H9 (cell line): ENCODE data around the gene PANX2. TPM values are rescaled to one million over a fixed set of nuclear protein-coding genes. Genes with fewer than 3 reads are reported as not detected.

ENCODE experiments used
- DNase-seq: peaks from one replicate; pipeline ENCODE4 v3.0.0-alpha.2; 2017
- H2AFZ ChIP-seq: one replicate; pipeline ENCODE4 v1.6.1; 2013; ENCODE audit warnings: mild to moderate bottlenecking, low read length, control low read depth, moderate library complexity
- H2AK5ac ChIP-seq: 2 replicates; pipeline ENCODE4 v1.6.1; 2013; ENCODE audit warnings: low read length, control low read depth, mixed read lengths; ENCODE audit not compliant: insufficient read length
- H2BK120ac ChIP-seq: one replicate; pipeline ENCODE4 v1.6.1; 2013; ENCODE audit warnings: low read depth, mild to moderate bottlenecking, low read length, control low read depth, inconsistent platforms; ENCODE audit not compliant: poor library complexity, severe bottlenecking
- H2BK12ac ChIP-seq: 2 replicates; pipeline ENCODE4 v1.6.1; 2013; ENCODE audit warnings: low read length, control low read depth, mixed read lengths, low read depth; ENCODE audit not compliant: insufficient read length
- H2BK15ac ChIP-seq: 2 replicates; pipeline ENCODE4 v1.6.1; 2013; ENCODE audit warnings: low read depth, low read length, control low read depth
- H2BK20ac ChIP-seq: one replicate; pipeline ENCODE4 v1.6.1; 2013; ENCODE audit warnings: low read depth, mild to moderate bottlenecking, low read length, control low read depth, inconsistent platforms; ENCODE audit not compliant: poor library complexity, severe bottlenecking
- H2BK5ac ChIP-seq: 2 replicates; pipeline ENCODE4 v1.6.1; 2013; ENCODE audit warnings: low read length, control low read depth, mixed read lengths; ENCODE audit not compliant: insufficient read length
- H3K14ac ChIP-seq: 2 replicates; pipeline ENCODE4 v1.6.1; 2013; ENCODE audit warnings: low read length, control low read depth; ENCODE audit not compliant: insufficient read depth
- H3K18ac ChIP-seq: 2 replicates; pipeline ENCODE4 v1.6.1; 2013; ENCODE audit warnings: low read depth, mild to moderate bottlenecking, mixed read lengths, low read length, control low read depth; ENCODE audit not compliant: insufficient read length
- H3K23ac ChIP-seq: 2 replicates; pipeline ENCODE4 v1.6.1; 2013; ENCODE audit warnings: low read length, control low read depth, mixed read lengths, low read depth; ENCODE audit not compliant: insufficient read length
- H3K23me2 ChIP-seq: 2 replicates; pipeline ENCODE4 v1.6.1; 2013; ENCODE audit warnings: low read depth, mild to moderate bottlenecking, mixed read lengths, low read length, control low read depth; ENCODE audit not compliant: insufficient read length, poor library complexity, severe bottlenecking
- H3K27ac ChIP-seq: 2 replicates; pipeline ENCODE4 v1.5.1; 2013; ENCODE audit warnings: low read length, control low read depth, mixed read lengths, low read depth; ENCODE audit not compliant: insufficient read length
- H3K27me3 ChIP-seq: 2 replicates; pipeline ENCODE4 v1.6.1; 2013; ENCODE audit warnings: low read length, control low read depth, inconsistent platforms; ENCODE audit not compliant: insufficient read depth
- H3K4ac ChIP-seq: 2 replicates; pipeline ENCODE4 v1.6.1; 2013; ENCODE audit warnings: low read depth, mild to moderate bottlenecking, control low read depth, inconsistent platforms, low read length, moderate library complexity
- H3K4me1 ChIP-seq: 2 replicates; pipeline ENCODE4 v1.6.1; 2013; ENCODE audit warnings: low read length, control low read depth, inconsistent platforms; ENCODE audit not compliant: insufficient read depth
- H3K4me2 ChIP-seq: 2 replicates; pipeline ENCODE4 v1.6.1; 2013; ENCODE audit warnings: low read length, control low read depth, mixed read lengths; ENCODE audit not compliant: insufficient read length, insufficient read depth
- H3K56ac ChIP-seq: 2 replicates; pipeline ENCODE4 v1.6.1; 2013; ENCODE audit warnings: low read depth, mild to moderate bottlenecking, mixed read lengths, low read length, control low read depth; ENCODE audit not compliant: insufficient read length
- H3K79me1 ChIP-seq: 2 replicates; pipeline ENCODE4 v1.6.1; 2013; ENCODE audit warnings: low read depth, mild to moderate bottlenecking, moderate library complexity, low read length, control low read depth, inconsistent platforms; ENCODE audit not compliant: insufficient read depth, poor library complexity, severe bottlenecking
- H3K79me2 ChIP-seq: 2 replicates; pipeline ENCODE4 v1.6.1; 2013; ENCODE audit warnings: low read length, control low read depth, inconsistent platforms; ENCODE audit not compliant: insufficient read depth
- H3K9ac ChIP-seq: 2 replicates; pipeline ENCODE4 v1.6.1; 2013; ENCODE audit warnings: low read length, control low read depth, mixed read lengths; ENCODE audit not compliant: insufficient read length; ENCODE audit errors: extremely low read depth
- H3K9me3 ChIP-seq: one replicate; pipeline ENCODE4 v1.6.1; 2013; ENCODE audit warnings: low read depth, low read length, inconsistent platforms; ENCODE audit not compliant: control insufficient read depth
- H3T11ph ChIP-seq: one replicate; pipeline ENCODE4 v1.6.1; 2013; ENCODE audit warnings: mild to moderate bottlenecking, low read length, control low read depth, inconsistent platforms
- H4K20me1 ChIP-seq: one replicate; pipeline ENCODE4 v1.6.1; 2013; ENCODE audit not compliant: control insufficient read depth, insufficient read length, insufficient read depth
- H4K5ac ChIP-seq: 2 replicates; pipeline ENCODE4 v1.6.1; 2013; ENCODE audit warnings: low read depth, mild to moderate bottlenecking, mixed read lengths, low read length, control low read depth; ENCODE audit not compliant: insufficient read length
- H4K8ac ChIP-seq: replicated peaks from 2 replicates; pipeline ENCODE4 v1.6.1; 2013; ENCODE audit warnings: low read length, control low read depth, mixed read lengths, low read depth; ENCODE audit not compliant: insufficient read length
- H4K91ac ChIP-seq: 2 replicates; pipeline ENCODE4 v1.6.1; 2013; ENCODE audit warnings: low read depth, mild to moderate bottlenecking, moderate library complexity, mixed read lengths, low read length, control low read depth; ENCODE audit not compliant: insufficient read length
- H3K27ac Mint-ChIP-seq, 3 experiments: 2 replicates in 2 of 3; 3 replicates in 1 of 3; pipeline ENCODE4 v1.8.0; 2020 to 2021; ENCODE audit warnings: mixed read lengths in 3 of 3, mild to moderate bottlenecking in 1 of 3, moderate library complexity in 1 of 3
- H3K27me3 Mint-ChIP-seq: 2 replicates; pipeline ENCODE4 v1.8.0; 2021; ENCODE audit warnings: low read depth, mild to moderate bottlenecking, moderate library complexity, mixed read lengths
- H3K36me3 Mint-ChIP-seq, 3 experiments: 2 replicates in 2 of 3; 3 replicates in 1 of 3; pipeline ENCODE4 v1.8.0; 2020 to 2021; ENCODE audit warnings: low read depth in 3 of 3, mixed read lengths in 3 of 3; ENCODE audit not compliant: insufficient read depth in 1 of 3
- H3K4me1 Mint-ChIP-seq, 2 experiments: 2 replicates each; pipeline ENCODE4 v1.8.0; 2020; ENCODE audit warnings: mixed read lengths in 2 of 2
- H3K4me3 Mint-ChIP-seq, 2 experiments: 2 replicates in 1 of 2; 3 replicates in 1 of 2; pipeline ENCODE4 v1.8.0; 2020 to 2021; ENCODE audit warnings: mild to moderate bottlenecking in 2 of 2, mixed read lengths in 2 of 2, moderate library complexity in 1 of 2
- H3K9me3 Mint-ChIP-seq, 2 experiments: 2 replicates in 1 of 2; 3 replicates in 1 of 2; pipeline ENCODE4 v1.8.0; 2020; ENCODE audit warnings: mild to moderate bottlenecking in 2 of 2, mixed read lengths in 2 of 2, moderate library complexity in 1 of 2
- WGBS: extraction: QIAGEN DNeasy Blood & Tissue Kit; methylation state at CpG from one replicate; pipeline ENCODE4 v1.1.7; 2013; ENCODE audit warnings: missing lambda C conversion rate, low lambda C conversion rate, mixed read lengths; ENCODE audit not compliant: insufficient read length; ENCODE audit errors: extremely low coverage; 5-methylcytosine and 5-hydroxymethylcytosine counted together
- total RNA-seq: library from RNA; stranded (reverse); gene quantifications from 2 replicates; pipeline ENCODE4 v1.2.1, GENCODE V29; 2021
- TF ChIP-seq, protein P1 (sequence below): fragments of 200-600 bp; sonication (generic); conservative IDR thresholded peaks from 3 replicates; pipeline ENCODE4 v1.8.0; 2021; ENCODE audit warnings: antibody characterized with exemption, mild to moderate bottlenecking

PANX2 gene
- total RNA-seq, 1 experiment from 2014 or later, result 8.0 TPM

DNA sequence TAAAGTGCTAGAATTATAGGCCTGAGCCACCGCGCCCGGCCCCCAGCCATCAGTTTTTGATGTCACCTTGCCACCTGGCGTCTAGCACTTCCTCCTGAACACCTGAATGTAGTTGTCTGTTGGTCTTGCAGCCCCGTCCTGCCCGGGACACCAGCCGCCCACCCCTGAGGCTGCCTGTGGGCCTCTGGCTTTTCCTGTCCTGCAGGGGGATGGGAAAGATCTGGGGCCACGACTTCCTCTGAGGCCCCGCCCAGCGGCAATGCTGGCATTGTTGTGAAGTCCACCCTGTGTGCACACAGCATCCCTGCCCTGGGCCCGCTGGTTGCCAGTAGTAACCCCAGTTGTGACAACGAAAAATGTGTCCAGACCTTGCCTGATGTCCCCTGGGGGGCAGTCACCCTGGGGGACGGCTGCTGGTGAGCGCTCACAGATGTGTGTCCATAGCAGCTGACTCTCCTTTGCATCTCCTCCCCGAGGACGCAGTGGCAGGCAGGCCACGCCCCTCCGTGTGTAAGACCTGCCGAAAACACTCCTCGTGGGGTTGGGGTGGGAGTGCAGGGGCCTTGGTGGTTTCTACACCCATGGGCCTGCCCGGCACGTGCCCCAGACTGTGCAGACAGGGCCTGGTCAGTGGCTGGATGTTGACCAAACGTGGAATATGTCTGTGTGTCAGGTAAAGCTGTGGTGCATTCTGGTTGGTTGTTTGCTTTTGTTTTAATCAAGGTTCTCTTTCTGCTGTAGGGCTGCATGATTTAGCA lies 37.0 kb downstream of the PANX2 start:
- Mint-ChIP-seq H3K4me1 (peaks cover 2 to 6% of the 10 kb centered on the region in 2 experiments; a peak in 2 of 4 replicates), H3K36me3 (peaks cover 25 to 62% (median 61%) of the 10 kb centered on the region in 3 experiments), H3K9me3 (peaks cover 5 to 9% of the 10 kb centered on the region in 2 experiments; a peak in 3 of 5 replicates), H3K27ac (no peak overlapping the region), H3K27me3 (no peaks in the 10 kb centered on the region), H3K4me3 (no peak overlapping the region)
- H3K23ac ChIP-seq, result no peak overlapping the region
- no peak overlapping the region for H3K4me2 ChIP-seq
- H2BK12ac ChIP-seq, result no peak overlapping the region
- no peak for DNase-seq
- H3K56ac ChIP-seq, result no peak overlapping the region
- H3K27ac ChIP-seq, result no peak overlapping the region
- H3K9ac ChIP-seq, result no peak overlapping the region
- no peaks in the 10 kb centered on the region for H3K4me1 ChIP-seq
- no peaks in the 10 kb centered on the region; the same call in 1 of the 2 replicates for H3K79me2 ChIP-seq
- no peak overlapping the region for H2AFZ ChIP-seq
- no peaks in the 10 kb centered on the region for H3K23me2 ChIP-seq
- WGBS, result no CpG with 5 or more reads among the region's 23 CpGs
- H2BK20ac ChIP-seq, result no peak overlapping the region
- H3K9me3 ChIP-seq, result no peaks in the 10 kb centered on the region
- H2BK5ac ChIP-seq, result no peak overlapping the region
- no peak overlapping the region for H4K5ac ChIP-seq
- H3K14ac ChIP-seq, result no peak overlapping the region
- no peaks in the 10 kb centered on the region for H4K20me1 ChIP-seq
- no peak overlapping the region for H3K4ac ChIP-seq
- no peak overlapping the region for H3T11ph ChIP-seq
- H3K27me3 ChIP-seq, result no peaks in the 10 kb centered on the region
- H4K8ac ChIP-seq, result no peak overlapping the region
- TF ChIP-seq, protein P1, sequence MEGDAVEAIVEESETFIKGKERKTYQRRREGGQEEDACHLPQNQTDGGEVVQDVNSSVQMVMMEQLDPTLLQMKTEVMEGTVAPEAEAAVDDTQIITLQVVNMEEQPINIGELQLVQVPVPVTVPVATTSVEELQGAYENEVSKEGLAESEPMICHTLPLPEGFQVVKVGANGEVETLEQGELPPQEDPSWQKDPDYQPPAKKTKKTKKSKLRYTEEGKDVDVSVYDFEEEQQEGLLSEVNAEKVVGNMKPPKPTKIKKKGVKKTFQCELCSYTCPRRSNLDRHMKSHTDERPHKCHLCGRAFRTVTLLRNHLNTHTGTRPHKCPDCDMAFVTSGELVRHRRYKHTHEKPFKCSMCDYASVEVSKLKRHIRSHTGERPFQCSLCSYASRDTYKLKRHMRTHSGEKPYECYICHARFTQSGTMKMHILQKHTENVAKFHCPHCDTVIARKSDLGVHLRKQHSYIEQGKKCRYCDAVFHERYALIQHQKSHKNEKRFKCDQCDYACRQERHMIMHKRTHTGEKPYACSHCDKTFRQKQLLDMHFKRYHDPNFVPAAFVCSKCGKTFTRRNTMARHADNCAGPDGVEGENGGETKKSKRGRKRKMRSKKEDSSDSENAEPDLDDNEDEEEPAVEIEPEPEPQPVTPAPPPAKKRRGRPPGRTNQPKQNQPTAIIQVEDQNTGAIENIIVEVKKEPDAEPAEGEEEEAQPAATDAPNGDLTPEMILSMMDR, result no peak
- H4K91ac ChIP-seq, result no peak overlapping the region
- no peak overlapping the region for H2BK120ac ChIP-seq
- no peak overlapping the region for H2BK15ac ChIP-seq
- no peak overlapping the region for H2AK5ac ChIP-seq
- no peak overlapping the region for H3K18ac ChIP-seq
- no peaks in the 10 kb centered on the region for H3K79me1 ChIP-seq
